WTC11 (cell line): ENCODE results near the gene SCYGR5.

Experiments used
- CBFB ChIP-seq: sonication (generic); formaldehyde crosslinking; IDR thresholded peaks from 2 replicates; pipeline ENCODE4 v1.8.1; 2022; ENCODE audit warnings: mild to moderate bottlenecking, low read depth, missing genetic modification reagents
- ELF4 ChIP-seq: sonication (generic); formaldehyde crosslinking; IDR thresholded peaks from 2 replicates; pipeline ENCODE4 v1.8.1; 2022; ENCODE audit warnings: low read depth, mild to moderate bottlenecking, moderate library complexity, missing genetic modification reagents
- ESRRA ChIP-seq: sonication (generic); formaldehyde crosslinking; IDR thresholded peaks from 2 replicates; pipeline ENCODE4 v1.8.1; 2022; ENCODE audit warnings: mild to moderate bottlenecking, missing genetic modification reagents, borderline replicate concordance
- PRRX2 ChIP-seq: fragments of 250-450 bp; sonication (Bioruptor Pico); IDR thresholded peaks from 2 replicates; pipeline ENCODE4 v1.8.0; 2021; ENCODE audit warnings: mild to moderate bottlenecking
- TEAD4 ChIP-seq: sonication (generic); formaldehyde crosslinking; IDR thresholded peaks from 2 replicates; pipeline ENCODE4 v1.8.0; 2022; ENCODE audit warnings: mild to moderate bottlenecking, missing genetic modification reagents
- ZNF219 ChIP-seq: sonication (generic); formaldehyde crosslinking; IDR thresholded peaks from 2 replicates; pipeline ENCODE4 v1.8.0; 2023; ENCODE audit warnings: missing genetic modification reagents, mild to moderate bottlenecking, borderline replicate concordance
- ZNF416 ChIP-seq: fragments of 250-450 bp; sonication (Bioruptor Pico); IDR thresholded peaks from 2 replicates; pipeline ENCODE4 v1.9.0; 2021; ENCODE audit warnings: mild to moderate bottlenecking, inconsistent platforms
- TF ChIP-seq, protein P1 (sequence below): sonication (generic); formaldehyde crosslinking; IDR thresholded peaks from 2 replicates; pipeline ENCODE4 v1.8.0; 2022; ENCODE audit warnings: mild to moderate bottlenecking, missing genetic modification reagents
- TF ChIP-seq, protein P2 (sequence below): fragments of 200-600 bp; IDR thresholded peaks from 2 replicates; pipeline ENCODE4 v1.8.0; 2022; ENCODE audit warnings: antibody characterized with exemption
- TF ChIP-seq, protein P3 (sequence below): fragments of 250-450 bp; sonication (Bioruptor Pico); IDR thresholded peaks from 2 replicates; pipeline ENCODE4 v1.9.0; 2021; ENCODE audit warnings: mild to moderate bottlenecking
- TF ChIP-seq, protein P4 (sequence below): sonication (generic); formaldehyde crosslinking; IDR thresholded peaks from 2 replicates; pipeline ENCODE4 v1.8.0; 2022; ENCODE audit warnings: mild to moderate bottlenecking, missing genetic modification reagents
- TF ChIP-seq, protein P5 (sequence below): sonication (generic); formaldehyde crosslinking; IDR thresholded peaks from 2 replicates; pipeline ENCODE4 v1.8.1; 2022; ENCODE audit warnings: mild to moderate bottlenecking, missing genetic modification reagents, moderate library complexity, borderline replicate concordance

DNA sequence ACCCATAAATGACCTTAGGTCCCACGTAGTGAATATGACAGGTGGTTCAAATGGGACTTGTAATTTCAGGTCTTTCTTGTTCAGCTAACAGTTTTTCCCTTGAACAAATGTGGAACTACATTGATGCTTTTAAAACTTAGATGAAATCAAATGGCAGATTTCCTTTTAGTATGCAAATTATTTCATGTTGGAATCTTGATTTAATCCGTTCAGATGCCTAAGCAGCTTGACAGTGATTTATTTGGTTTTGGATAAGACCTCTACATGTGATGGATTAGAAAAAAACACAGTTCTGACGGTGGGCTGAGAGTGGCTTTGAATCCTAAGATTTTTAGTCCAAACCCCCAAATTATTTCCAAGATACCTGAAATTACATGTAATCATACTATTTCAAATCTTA is 32.4 kb upstream of the SCYGR5 start:
- TF ChIP-seq CBFB (no peak), ZNF416 (CRISPR knock-in tag) (no peak), TEAD4 (CRISPR knock-in tag) (no peak), ESRRA (CRISPR knock-in tag) (no peak), PRRX2 (CRISPR knock-in tag) (no peak), ELF4 (no peak), ZNF219 (CRISPR knock-in tag) (no peak)
- TF ChIP-seq, protein P1, sequence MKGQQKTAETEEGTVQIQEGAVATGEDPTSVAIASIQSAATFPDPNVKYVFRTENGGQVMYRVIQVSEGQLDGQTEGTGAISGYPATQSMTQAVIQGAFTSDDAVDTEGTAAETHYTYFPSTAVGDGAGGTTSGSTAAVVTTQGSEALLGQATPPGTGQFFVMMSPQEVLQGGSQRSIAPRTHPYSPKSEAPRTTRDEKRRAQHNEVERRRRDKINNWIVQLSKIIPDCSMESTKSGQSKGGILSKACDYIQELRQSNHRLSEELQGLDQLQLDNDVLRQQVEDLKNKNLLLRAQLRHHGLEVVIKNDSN (CRISPR knock-in tag) = no peak
- TF ChIP-seq, protein P2, sequence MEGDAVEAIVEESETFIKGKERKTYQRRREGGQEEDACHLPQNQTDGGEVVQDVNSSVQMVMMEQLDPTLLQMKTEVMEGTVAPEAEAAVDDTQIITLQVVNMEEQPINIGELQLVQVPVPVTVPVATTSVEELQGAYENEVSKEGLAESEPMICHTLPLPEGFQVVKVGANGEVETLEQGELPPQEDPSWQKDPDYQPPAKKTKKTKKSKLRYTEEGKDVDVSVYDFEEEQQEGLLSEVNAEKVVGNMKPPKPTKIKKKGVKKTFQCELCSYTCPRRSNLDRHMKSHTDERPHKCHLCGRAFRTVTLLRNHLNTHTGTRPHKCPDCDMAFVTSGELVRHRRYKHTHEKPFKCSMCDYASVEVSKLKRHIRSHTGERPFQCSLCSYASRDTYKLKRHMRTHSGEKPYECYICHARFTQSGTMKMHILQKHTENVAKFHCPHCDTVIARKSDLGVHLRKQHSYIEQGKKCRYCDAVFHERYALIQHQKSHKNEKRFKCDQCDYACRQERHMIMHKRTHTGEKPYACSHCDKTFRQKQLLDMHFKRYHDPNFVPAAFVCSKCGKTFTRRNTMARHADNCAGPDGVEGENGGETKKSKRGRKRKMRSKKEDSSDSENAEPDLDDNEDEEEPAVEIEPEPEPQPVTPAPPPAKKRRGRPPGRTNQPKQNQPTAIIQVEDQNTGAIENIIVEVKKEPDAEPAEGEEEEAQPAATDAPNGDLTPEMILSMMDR = no peak
- TF ChIP-seq, protein P3, sequence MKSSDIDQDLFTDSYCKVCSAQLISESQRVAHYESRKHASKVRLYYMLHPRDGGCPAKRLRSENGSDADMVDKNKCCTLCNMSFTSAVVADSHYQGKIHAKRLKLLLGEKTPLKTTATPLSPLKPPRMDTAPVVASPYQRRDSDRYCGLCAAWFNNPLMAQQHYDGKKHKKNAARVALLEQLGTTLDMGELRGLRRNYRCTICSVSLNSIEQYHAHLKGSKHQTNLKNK (CRISPR knock-in tag) = no peak
- TF ChIP-seq, protein P4, sequence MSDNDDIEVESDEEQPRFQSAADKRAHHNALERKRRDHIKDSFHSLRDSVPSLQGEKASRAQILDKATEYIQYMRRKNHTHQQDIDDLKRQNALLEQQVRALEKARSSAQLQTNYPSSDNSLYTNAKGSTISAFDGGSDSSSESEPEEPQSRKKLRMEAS (CRISPR knock-in tag) = no peak
- TF ChIP-seq, protein P5, sequence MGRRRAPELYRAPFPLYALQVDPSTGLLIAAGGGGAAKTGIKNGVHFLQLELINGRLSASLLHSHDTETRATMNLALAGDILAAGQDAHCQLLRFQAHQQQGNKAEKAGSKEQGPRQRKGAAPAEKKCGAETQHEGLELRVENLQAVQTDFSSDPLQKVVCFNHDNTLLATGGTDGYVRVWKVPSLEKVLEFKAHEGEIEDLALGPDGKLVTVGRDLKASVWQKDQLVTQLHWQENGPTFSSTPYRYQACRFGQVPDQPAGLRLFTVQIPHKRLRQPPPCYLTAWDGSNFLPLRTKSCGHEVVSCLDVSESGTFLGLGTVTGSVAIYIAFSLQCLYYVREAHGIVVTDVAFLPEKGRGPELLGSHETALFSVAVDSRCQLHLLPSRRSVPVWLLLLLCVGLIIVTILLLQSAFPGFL (CRISPR knock-in tag) = no peak
